IMR-90 (cell line): ENCODE results near the gene CRLF1. TPM values are rescaled to one million over a fixed set of nuclear protein-coding genes. Genes with fewer than 3 reads are reported as not detected.

ENCODE experiments used
- ATAC-seq: fragments of 200-7000 bp; cut with Tn5 transposase; 2 replicates; pipeline ENCODE4 v1.9.1; 2020; ENCODE audit warnings: low read depth, mild to moderate bottlenecking, moderate library complexity
- BruUV-seq: library from RNA; stranded (reverse); fragments of 400-500 nt; replicated peaks from 2 replicates; lab custom pipeline; 2021; lab: Mats Ljungman, UMichigan
- CTCF ChIA-PET: fragments of 300-600 bp; formaldehyde crosslinking; extraction: SDS; loops from one replicate; lab custom pipeline; 2021; ENCODE audit warnings: antibody characterized with exemption; lab: Yijun Ruan, JAX
- POLR2A ChIA-PET: fragments of 300-600 bp; sonication (Branson Sonifier 250); formaldehyde crosslinking; loops from one replicate; lab custom pipeline; 2022; ENCODE audit warnings: antibody characterized with exemption; ENCODE audit not compliant: unreplicated experiment; lab: Charles Lee
- DNase-seq: peaks from one replicate; pipeline ENCODE4 v3.0.0; 2013
- H2AFZ ChIP-seq: replicated peaks from 2 replicates; pipeline ENCODE3; 2013; ENCODE audit warnings: low read length, mild to moderate bottlenecking; ENCODE audit not compliant: poor library complexity
- H2AK5ac ChIP-seq: 2 replicates; pipeline ENCODE4 v1.6.1; 2013; ENCODE audit warnings: low read depth, low read length, inconsistent platforms
- H2AK9ac ChIP-seq: replicated peaks from 2 replicates; pipeline ENCODE3; 2013; ENCODE audit warnings: mild to moderate bottlenecking, low read depth, low read length, moderate library complexity; ENCODE audit not compliant: poor library complexity
- H2BK120ac ChIP-seq: 2 replicates; pipeline ENCODE4 v1.6.1; 2013; ENCODE audit warnings: low read depth, low read length, inconsistent platforms
- H2BK15ac ChIP-seq: 3 replicates; pipeline ENCODE4 v1.6.1; 2013; ENCODE audit warnings: low read depth, low read length, inconsistent platforms
- H2BK20ac ChIP-seq: 2 replicates; pipeline ENCODE4 v1.6.1; 2013; ENCODE audit warnings: low read depth, mild to moderate bottlenecking, inconsistent platforms, low read length, moderate library complexity
- H2BK5ac ChIP-seq: 2 replicates; pipeline ENCODE4 v1.6.1; 2013; ENCODE audit warnings: mild to moderate bottlenecking, low read depth, low read length, inconsistent platforms; ENCODE audit not compliant: poor library complexity, severe bottlenecking
- H3K14ac ChIP-seq: replicated peaks from 2 replicates; pipeline ENCODE4 v1.6.1; 2013; ENCODE audit warnings: low read depth, low read length, inconsistent platforms
- H3K18ac ChIP-seq: 2 replicates; pipeline ENCODE4 v1.6.1; 2013; ENCODE audit warnings: low read depth, low read length, control low read depth
- H3K23ac ChIP-seq: 2 replicates; pipeline ENCODE4 v1.6.1; 2013; ENCODE audit warnings: low read depth, low read length, inconsistent platforms
- H3K27ac ChIP-seq: 2 replicates; pipeline ENCODE4 v1.5.1; 2013; ENCODE audit warnings: mild to moderate bottlenecking, control low read depth, low read length; ENCODE audit not compliant: insufficient read depth
- H3K27me3 ChIP-seq: 2 replicates; pipeline ENCODE4 v1.6.1; 2013; ENCODE audit warnings: low read length; ENCODE audit not compliant: control insufficient read depth, insufficient read depth
- H3K36me3 ChIP-seq: 2 replicates; pipeline ENCODE4 v1.6.1; 2013; ENCODE audit warnings: low read length, mixed read lengths; ENCODE audit not compliant: control insufficient read depth, insufficient read depth
- H3K4ac ChIP-seq: 2 replicates; pipeline ENCODE4 v1.6.1; 2013; ENCODE audit warnings: low read depth, low read length, inconsistent platforms
- H3K4me1 ChIP-seq: 2 replicates; pipeline ENCODE4 v1.6.1; 2013; ENCODE audit warnings: low read length, mixed read lengths; ENCODE audit not compliant: control insufficient read depth, insufficient read depth
- H3K4me2 ChIP-seq: 2 replicates; pipeline ENCODE4 v1.6.1; 2013; ENCODE audit warnings: low read depth, mild to moderate bottlenecking, control low read depth, low read length, moderate library complexity
- H3K4me3 ChIP-seq: 2 replicates; pipeline ENCODE4 v1.5.1; 2013; ENCODE audit warnings: low read depth, mild to moderate bottlenecking, control low read depth, low read length, moderate library complexity; ENCODE audit not compliant: insufficient read depth
- H3K56ac ChIP-seq: 2 replicates; pipeline ENCODE4 v1.6.1; 2013; ENCODE audit warnings: low read length, inconsistent platforms; ENCODE audit not compliant: insufficient read depth; ENCODE audit errors: extremely low read depth
- H3K79me1 ChIP-seq, 2 experiments: 2 replicates each; pipeline ENCODE4 v1.6.1; 2013; ENCODE audit warnings: low read length in 2 of 2, inconsistent platforms in 1 of 2, low read depth in 1 of 2
- H3K9ac ChIP-seq: 2 replicates; pipeline ENCODE4 v1.6.1; 2013; ENCODE audit warnings: low read depth, low read length, control low read depth
- H3K9me1 ChIP-seq: 2 replicates; pipeline ENCODE4 v1.6.1; 2013; ENCODE audit warnings: low read length, inconsistent platforms; ENCODE audit not compliant: insufficient read depth
- H3K9me3 ChIP-seq: 2 replicates; pipeline ENCODE4 v1.6.1; 2013; ENCODE audit warnings: low read length; ENCODE audit not compliant: control insufficient read depth, insufficient read depth
- H4K20me1 ChIP-seq: 2 replicates; pipeline ENCODE4 v1.6.1; 2013; ENCODE audit warnings: low read length, inconsistent platforms; ENCODE audit not compliant: insufficient read depth
- H4K5ac ChIP-seq: 2 replicates; pipeline ENCODE4 v1.6.1; 2013; ENCODE audit warnings: mild to moderate bottlenecking, low read depth, low read length, control low read depth
- H4K8ac ChIP-seq, 2 experiments: 2 replicates each; pipeline ENCODE4 v1.6.1; 2013; ENCODE audit warnings: low read depth in 2 of 2, low read length in 2 of 2, control low read depth in 1 of 2, inconsistent platforms in 1 of 2
- H4K91ac ChIP-seq: 2 replicates; pipeline ENCODE4 v1.6.1; 2013; ENCODE audit warnings: low read depth, low read length, inconsistent platforms; ENCODE audit not compliant: insufficient read depth
- BHLHE40 ChIP-seq: fragments of 150-350 bp; IDR thresholded peaks from 2 replicates; pipeline ENCODE4 v1.6.1; 2016; ENCODE audit warnings: mild to moderate bottlenecking, low read depth, low read length
- CEBPB ChIP-seq: IDR thresholded peaks from 2 replicates; pipeline ENCODE4 v1.6.1; 2012; ENCODE audit warnings: low read depth, low read length, improper control_type of control experiment
- CTCF ChIP-seq: conservative IDR thresholded peaks from 2 replicates; pipeline ENCODE4 v1.5.1; 2012; ENCODE audit warnings: mild to moderate bottlenecking, low read depth, low read length, improper control_type of control experiment
- ELK1 ChIP-seq: fragments of 150-350 bp; IDR thresholded peaks from 2 replicates; pipeline ENCODE4 v1.6.1; 2016; ENCODE audit warnings: low read depth, mild to moderate bottlenecking, low read length, moderate library complexity, borderline replicate concordance
- FOS ChIP-seq: fragments of 150-350 bp; IDR thresholded peaks from 2 replicates; pipeline ENCODE4 v1.6.1; 2016; ENCODE audit warnings: low read depth, low read length
- MAFK ChIP-seq: IDR thresholded peaks from 2 replicates; pipeline ENCODE4 v1.6.1; 2012; ENCODE audit warnings: low read depth, low read length, improper control_type of control experiment
- MAZ ChIP-seq: IDR thresholded peaks from 2 replicates; pipeline ENCODE4 v1.6.1; 2012; ENCODE audit warnings: low read depth, mild to moderate bottlenecking, low read length, improper control_type of control experiment, moderate library complexity, borderline replicate concordance
- NFE2L2 ChIP-seq: fragments of 150-350 bp; IDR thresholded peaks from 2 replicates; pipeline ENCODE4 v1.6.1; 2016; ENCODE audit warnings: low read depth, mild to moderate bottlenecking, low read length
- POLR2A ChIP-seq: IDR thresholded peaks from 2 replicates; pipeline ENCODE4 v1.6.1; 2012; ENCODE audit warnings: mild to moderate bottlenecking, low read depth, low read length
- RAD21 ChIP-seq: IDR thresholded peaks from 2 replicates; pipeline ENCODE4 v1.6.1; 2012; ENCODE audit warnings: low read length, improper control_type of control experiment
- RCOR1 ChIP-seq: IDR thresholded peaks from 2 replicates; pipeline ENCODE4 v1.6.1; 2012; ENCODE audit warnings: mild to moderate bottlenecking, low read length, improper control_type of control experiment; ENCODE audit not compliant: insufficient replicate concordance
- RFX5 ChIP-seq: IDR thresholded peaks from 2 replicates; pipeline ENCODE4 v1.8.0; 2012; ENCODE audit warnings: low read depth, mild to moderate bottlenecking, low read length, moderate library complexity
- SMC3 ChIP-seq: fragments of 150-350 bp; IDR thresholded peaks from 2 replicates; pipeline ENCODE4 v1.6.1; 2016; ENCODE audit warnings: low read depth, mild to moderate bottlenecking, antibody characterized with exemption, low read length, moderate library complexity
- USF2 ChIP-seq: fragments of 150-350 bp; IDR thresholded peaks from 2 replicates; pipeline ENCODE4 v1.6.1; 2017; ENCODE audit warnings: mild to moderate bottlenecking, antibody characterized with exemption, low read length, low read depth
- WGBS, 2 experiments: methylation state at CpG; one replicate each; pipeline versions ENCODE4 v1.1.5 to v1.1.7; 2013; ENCODE audit warnings: missing lambda C conversion rate in 2 of 2; ENCODE audit not compliant: insufficient read length in 1 of 2; ENCODE audit errors: extremely low coverage in 2 of 2; 5-methylcytosine and 5-hydroxymethylcytosine counted together
- dilution Hi-C: fragments of 300-500 bp; cut with HindIII; formaldehyde crosslinking; loops from one replicate; pipeline ENCODE4 v1.14.3; 2018; ENCODE audit warnings: low sequenced_read_pairs; ENCODE audit not compliant: unreplicated experiment
- in situ Hi-C: fragments of 300-500 bp; cut with MboI; formaldehyde crosslinking; loops from 3 replicates; pipeline ENCODE4 v1.14.3; 2019; ENCODE audit warnings: low sequenced_read_pairs, inconsistent platforms, mixed read lengths
- intact Hi-C: fragments of 100-400 bp; cut with micrococcal nuclease; formaldehyde crosslinking; loops from 2 replicates; pipeline ENCODE4 v1.10.0; 2022
- polyA plus RNA-seq, 3 experiments: library from polyadenylated mRNA; depleted of rRNA; stranded (reverse); fragments of >200 nt; gene quantifications; 2 replicates each; pipeline ENCODE4 v1.2.3, GENCODE V29; 2012; ENCODE audit warnings: low replicate concordance in 1 of 3
- total RNA-seq: library from RNA; depleted of rRNA; stranded (reverse); fragments of >200 nt; gene quantifications from 2 replicates; pipeline ENCODE4 v1.2.3, GENCODE V29; 2012

The CRLF1 gene
- total and polyA plus RNA-seq, 2 of the 4 experiments (the other 2 are of a cell fraction): 0.18 to 3.1 TPM

GRCh38 chr19:18620311-18620710, 13.7 kb upstream of the CRLF1 start:
- CTCF ChIA-PET: interaction anchor here (0.6 kb wide), 1 partner anchor 525 kb away, joined by 3 read pairs; no protein-coding TSS in a partner anchor

More at GRCh38 chr19:18620311-18620710, 13.7 kb upstream of the CRLF1 start:
- Histone ChIP-seq H4K91ac (no peak overlapping the region), H3K4me1 (no peaks in the 10 kb centered on the region), H2AK5ac (no peak overlapping the region), H3K18ac (no peak overlapping the region), H3K9me1 (no peaks in the 10 kb centered on the region), H3K79me1 (no peaks in the 10 kb centered on the region), H2BK20ac (no peak overlapping the region), H2AFZ (no peak overlapping the region), H3K14ac (no peak overlapping the region), H2BK5ac (no peak overlapping the region), H3K4me3 (no peak overlapping the region), H3K4ac (no peak overlapping the region), H2BK15ac (no peak overlapping the region), H3K9ac (no peak overlapping the region), H3K56ac (no peak overlapping the region), H4K20me1 (no peaks in the 10 kb centered on the region), H4K5ac (no peak overlapping the region), H2AK9ac (no peak overlapping the region), H3K9me3 (peaks cover 4% of the 10 kb centered on the region; the same call in 1 of the 2 replicates), H3K36me3 (no peaks in the 10 kb centered on the region), H3K23ac (no peak overlapping the region), H3K27ac (no peak overlapping the region), H4K8ac (no peak overlapping the region), H3K4me2 (no peak overlapping the region), H2BK120ac (no peak overlapping the region), H3K27me3 (peaks cover 9% of the 10 kb centered on the region)
- WGBS, 2 experiments: 67% methylated on average over 5 of the region's 10 CpGs; no CpG with 5 or more reads in 1 of the 2 experiments
- ATAC-seq: no peak
- POLR2A ChIA-PET: no interaction called here
- no peak for DNase-seq
- BruUV-seq: no TSS peak
- in situ Hi-C loops (no loop called here), dilution Hi-C loops (no loop called here), intact Hi-C loops (no loop called here)
- TF ChIP-seq CTCF (no peak), USF2 (no peak), MAFK (no peak), SMC3 (no peak), NFE2L2 (no peak), RFX5 (no peak), CEBPB (no peak), ELK1 (no peak), RCOR1 (no peak), BHLHE40 (no peak), RAD21 (no peak), FOS (no peak), POLR2A (no peak), MAZ (no peak)
